ENCODE measurements around the gene SPATA24.
"Not testable (repeated sequence)": the region's sequence is repeated elsewhere in the genome, so short reads cannot be mapped to it uniquely, and the experiment has no call there.

The SPATA24 gene

GRCh38 chr5:139394654-139395566, 9.0 kb downstream of the SPATA24 start, which contains the start of gene PROB1:
Gene PROB1, minus strand, starts transcription at chr5:139395104. Its CDS starts 23 bp downstream, at chr5:139395081.
- DNase-seq, result no peak

GRCh38 chr5:139394123-139394653, 9.7 kb downstream of the SPATA24 start:
- DNase-seq, result peak; percentile 63

- DNase-seq, result no peak
These were observed 10.3 kb downstream of the SPATA24 start for GRCh38 chr5:139393497-139394122.

- peak; percentile 82 for DNase-seq
These were observed 11.0 kb downstream of the SPATA24 start for GRCh38 chr5:139392678-139393496.

GRCh38 chr5:139392324-139392677, 11.6 kb downstream of the SPATA24 start:
- DNase-seq, result no peak

GRCh38 chr5:139391570-139392323, 12.1 kb downstream of the SPATA24 start:
- peak; percentile 24 for DNase-seq

GRCh38 chr5:139390639-139391569, 13.0 kb downstream of the SPATA24 start:
- no peak for DNase-seq

- peak; percentile 84 for DNase-seq
These were observed 13.9 kb downstream of the SPATA24 start, which contains the start of gene MZB1 for GRCh38 chr5:139389701-139390638. Gene MZB1, minus strand, starts transcription at chr5:139389913. Its CDS starts 57 bp downstream, at chr5:139389856.

- DNase-seq, result no peak
These were observed 15.6 kb downstream of the SPATA24 start for GRCh38 chr5:139388198-139388821.

GRCh38 chr5:139387611-139388197, 16.2 kb downstream of the SPATA24 start:
- no peak for DNase-seq

- DNase-seq, result not testable (repeated sequence)
These were observed 16.9 kb downstream of the SPATA24 start for GRCh38 chr5:139386956-139387355.

GRCh38 chr5:139386050-139386438, 17.8 kb downstream of the SPATA24 start:
- no peak for DNase-seq

GRCh38 chr5:139385061-139386049, 18.5 kb downstream of the SPATA24 start:
- DNase-seq, result peak; percentile 39

GRCh38 chr5:139384591-139385051, 19.3 kb downstream of the SPATA24 start:
- no peak for DNase-seq

GRCh38 chr5:139383993-139384590, 19.8 kb downstream of the SPATA24 start:
- DNase-seq, result no peak

GRCh38 chr5:139383275-139383992, 20.5 kb downstream of the SPATA24 start, which contains the start of gene SLC23A1:
Gene SLC23A1, minus strand, starts transcription at chr5:139383297. Its CDS starts 44 bp downstream, at chr5:139383253.
- no peak for DNase-seq

Data from CD4-positive, alpha-beta T cell treated with Interleukin-17A for 1 hour (primary cell).